HCT116 (cell line): ENCODE results near the gene IFT122. TPM values are rescaled to one million over a fixed set of nuclear protein-coding genes. Genes with fewer than 3 reads are reported as not detected.

ENCODE experiments used
- ATAC-seq: fragments of 200-7000 bp; cut with Tn5 transposase; 2 replicates; pipeline ENCODE4 v1.9.1; 2020; ENCODE audit warnings: mild to moderate bottlenecking, moderate library complexity
- BruUV-seq: library from RNA; stranded (reverse); fragments of 400-500 nt; replicated peaks from 2 replicates; lab custom pipeline; 2021; lab: Mats Ljungman, UMichigan
- CTCF ChIA-PET: fragments of 300-600 bp; sonication (Branson Sonifier 250); formaldehyde crosslinking; loops from one replicate; lab custom pipeline; 2021; ENCODE audit warnings: antibody characterized with exemption; lab: Charles Lee
- POLR2A ChIA-PET: fragments of 300-600, 350-600 bp; sonication (Branson Sonifier 250); formaldehyde crosslinking; loops from one replicate; lab custom pipeline; 2021; ENCODE audit warnings: antibody characterized with exemption; lab: Charles Lee
- RAD21 ChIA-PET, 2 experiments: fragments of 300-600 bp; sonication (Branson Sonifier 250); formaldehyde crosslinking; loops; one replicate each; lab custom pipeline; 2023; ENCODE audit warnings: low total read pairs in 2 of 2; ENCODE audit not compliant: uncharacterized antibody in 2 of 2, unreplicated experiment in 2 of 2, low non-redundant PET in 1 of 2; lab: Charles Lee
- DNase-seq: peaks from one replicate; pipeline ENCODE4 v3.0.0-alpha.2; 2010; ENCODE audit warnings: low read depth, low spot score
- H2AFZ ChIP-seq: fragments of 200-600 bp; shearing (Covaris generic), sonication (generic); 2 replicates; pipeline ENCODE4 v1.6.1; 2017; ENCODE audit warnings: low read depth, mixed run types, mixed read lengths, antibody characterized with exemption, low read length; ENCODE audit not compliant: poor library complexity, severe bottlenecking
- H3K27ac ChIP-seq: 2 replicates; pipeline ENCODE4 v1.5.1; 2012; ENCODE audit warnings: low read depth, low read length
- H3K27me3 ChIP-seq: fragments of 200-600 bp; sonication (generic); 2 replicates; pipeline ENCODE4 v1.6.1; 2016; ENCODE audit warnings: mixed run types, low read length, mixed read lengths; ENCODE audit not compliant: insufficient read depth
- H3K36me3 ChIP-seq, 2 experiments: fragments of 200-500 bp in 1 of 2; fragments of 200-600 bp in 1 of 2; sonication (Bioruptor generic) in 1 of 2; sonication (generic) in 1 of 2; 2 replicates each; pipeline versions ENCODE4 v1.5.1 to v1.6.1; 2014 to 2016; ENCODE audit warnings: low read length in 2 of 2, inconsistent platforms in 1 of 2, mixed read lengths in 1 of 2, mixed run types in 1 of 2; ENCODE audit not compliant: insufficient read depth in 2 of 2, control insufficient read depth in 1 of 2
- H3K4me1 ChIP-seq, 2 experiments: fragments of 200-600 bp in 1 of 2; sonication (generic) in 1 of 2; 2 replicates each; pipeline versions ENCODE4 v1.5.1 to v1.6.1; 2012 to 2017; ENCODE audit warnings: low read length in 2 of 2, inconsistent platforms in 1 of 2, mild to moderate bottlenecking in 1 of 2, mixed read lengths in 1 of 2, mixed run types in 1 of 2, moderate library complexity in 1 of 2; ENCODE audit not compliant: insufficient read depth in 2 of 2, control insufficient read depth in 1 of 2
- H3K4me2 ChIP-seq: fragments of 200-600 bp; sonication (generic); 2 replicates; pipeline ENCODE4 v1.6.1; 2017; ENCODE audit warnings: mixed run types, low read length, mixed read lengths
- H3K4me3 ChIP-seq, 2 experiments: fragments of 200-600 bp in 1 of 2; sonication (generic) in 1 of 2; replicated peaks in 1 of 2; 2 replicates each; pipeline ENCODE4 v1.5.1; 2011 to 2016; ENCODE audit warnings: low read length in 2 of 2, control low read depth in 1 of 2, low read depth in 1 of 2, mild to moderate bottlenecking in 1 of 2, mixed read lengths in 1 of 2, mixed run types in 1 of 2
- H3K79me2 ChIP-seq: fragments of 200-600 bp; sonication (generic); 2 replicates; pipeline ENCODE4 v1.6.1; 2017; ENCODE audit warnings: mild to moderate bottlenecking, mixed run types, low read length, moderate library complexity, mixed read lengths; ENCODE audit not compliant: insufficient read depth
- H3K9ac ChIP-seq: fragments of 200-600 bp; sonication (generic); 2 replicates; pipeline ENCODE4 v1.6.1; 2016; ENCODE audit warnings: low read length, mixed read lengths
- H3K9me2 ChIP-seq: fragments of 200-600 bp; sonication (generic), shearing (Covaris generic); 2 replicates; pipeline ENCODE4 v1.6.1; 2017; ENCODE audit warnings: mixed run types, mild to moderate bottlenecking, moderate library complexity; ENCODE audit not compliant: insufficient read depth
- H3K9me3 ChIP-seq, 2 experiments: fragments of 200-500 bp in 1 of 2; fragments of 200-600 bp in 1 of 2; sonication (Bioruptor generic) in 1 of 2; sonication (generic) in 1 of 2; 2 replicates each; pipeline ENCODE4 v1.6.1; 2014 to 2017; ENCODE audit warnings: low read length in 2 of 2, mixed read lengths in 2 of 2, inconsistent platforms in 1 of 2, low read depth in 1 of 2, mild to moderate bottlenecking in 1 of 2, mixed run types in 1 of 2, moderate library complexity in 1 of 2; ENCODE audit not compliant: control insufficient read depth in 1 of 2, insufficient read depth in 1 of 2
- H4K20me1 ChIP-seq: fragments of 200-600 bp; sonication (generic), shearing (Covaris generic); 2 replicates; pipeline ENCODE4 v1.6.1; 2017; ENCODE audit warnings: mixed run types, mild to moderate bottlenecking, moderate library complexity; ENCODE audit not compliant: insufficient read depth
- ELF1 ChIP-seq: IDR thresholded peaks from 2 replicates; pipeline ENCODE4 v1.6.1; 2012; ENCODE audit warnings: low read depth, borderline replicate concordance
- EZH2 ChIP-seq: fragments of 200-600 bp; sonication (generic); IDR thresholded peaks from 2 replicates; pipeline ENCODE4 v1.6.1; 2017; ENCODE audit warnings: antibody characterized with exemption, mixed run types
- EZH2phosphoT487 ChIP-seq: fragments of 200-600 bp; IDR thresholded peaks from 2 replicates; pipeline ENCODE4 v1.6.1; 2018; ENCODE audit warnings: antibody characterized with exemption, borderline replicate concordance
- FOSL1 ChIP-seq: IDR thresholded peaks from 2 replicates; pipeline ENCODE4 v1.6.1; 2012; ENCODE audit warnings: low read depth
- JUND ChIP-seq: IDR thresholded peaks from 2 replicates; pipeline ENCODE4 v1.6.1; 2012
- POLR2AphosphoS5 ChIP-seq: IDR thresholded peaks from 2 replicates; pipeline ENCODE4 v1.6.1; 2011; ENCODE audit warnings: mild to moderate bottlenecking, low read depth, low read length, moderate library complexity
- SIN3A ChIP-seq: IDR thresholded peaks from 2 replicates; pipeline ENCODE4 v1.6.1; 2012; ENCODE audit warnings: low read depth
- SP1 ChIP-seq: IDR thresholded peaks from 2 replicates; pipeline ENCODE4 v1.6.1; 2012; ENCODE audit warnings: low read depth
- TCF7L2 ChIP-seq: IDR thresholded peaks from 2 replicates; pipeline ENCODE4 v1.7.0; 2011; ENCODE audit warnings: borderline replicate concordance, inconsistent platforms; ENCODE audit not compliant: insufficient read depth, insufficient read length; ENCODE audit errors: extremely low read depth
- YY1 ChIP-seq: IDR thresholded peaks from 2 replicates; pipeline ENCODE4 v1.6.1; 2011; ENCODE audit warnings: low read length, low read depth, moderate library complexity, mild to moderate bottlenecking; ENCODE audit not compliant: insufficient replicate concordance; ENCODE audit errors: extremely low read depth
- ZFX ChIP-seq: fragments of 450-650 bp; IDR thresholded peaks from 2 replicates; pipeline ENCODE4 v1.6.1; 2017
- ZNF274 ChIP-seq: fragments of 200-500 bp; sonication (Bioruptor generic); IDR thresholded peaks from 2 replicates; pipeline ENCODE4 v1.6.1; 2014; ENCODE audit warnings: mild to moderate bottlenecking, low read depth, low read length, inconsistent platforms
- intact Hi-C: fragments of 100-400 bp; cut with micrococcal nuclease; formaldehyde crosslinking; loops from 2 replicates; pipeline ENCODE4 v1.10.0; 2022
- total RNA-seq: library from RNA; stranded (reverse); gene quantifications from one replicate; pipeline ENCODE4 v1.2.1, GENCODE V29; 2021; ENCODE audit not compliant: unreplicated experiment
- TF ChIP-seq, protein P1 (sequence below), 3 experiments: fragments of 200-600 bp in 1 of 3; sonication (generic) in 1 of 3; IDR thresholded peaks in 2 of 3; conservative IDR thresholded peaks in 1 of 3; 2 replicates each; pipeline ENCODE4 v1.5.1; 2012 to 2017; ENCODE audit warnings: low read depth in 2 of 3, low read length in 2 of 3, antibody characterized with exemption in 1 of 3, borderline replicate concordance in 1 of 3, control low read depth in 1 of 3, mild to moderate bottlenecking in 1 of 3, mixed read lengths in 1 of 3, mixed run types in 1 of 3, moderate library complexity in 1 of 3; ENCODE audit not compliant: insufficient read depth in 1 of 3
- TF ChIP-seq, protein P2 (sequence below): IDR thresholded peaks from 2 replicates; pipeline ENCODE4 v1.6.1; 2012

The IFT122 gene
- total RNA-seq, 1 experiment from 2014 or later, result 21.4 TPM

DNA sequence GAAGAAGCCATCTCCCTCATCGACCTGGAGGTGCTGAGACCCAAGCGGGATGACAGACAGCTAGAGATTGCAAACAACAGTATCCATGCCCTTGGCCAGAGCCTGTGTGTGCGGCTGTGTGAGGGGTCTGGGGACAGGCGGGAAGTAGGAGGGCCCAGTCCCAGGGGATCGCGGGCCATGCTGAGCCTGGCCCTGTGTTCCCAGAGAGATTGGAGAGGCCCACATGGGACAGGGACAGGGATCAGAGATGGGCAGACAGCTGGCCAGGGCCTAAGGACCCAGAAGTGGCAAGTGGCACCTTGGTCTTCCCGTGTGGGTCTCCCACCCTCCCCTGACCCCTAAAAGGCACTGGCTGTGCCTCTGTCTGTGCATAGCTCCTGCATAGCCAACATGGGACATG lies 77.5 kb downstream of the IFT122 start:
- no TSS peak for BruUV-seq

DNA sequence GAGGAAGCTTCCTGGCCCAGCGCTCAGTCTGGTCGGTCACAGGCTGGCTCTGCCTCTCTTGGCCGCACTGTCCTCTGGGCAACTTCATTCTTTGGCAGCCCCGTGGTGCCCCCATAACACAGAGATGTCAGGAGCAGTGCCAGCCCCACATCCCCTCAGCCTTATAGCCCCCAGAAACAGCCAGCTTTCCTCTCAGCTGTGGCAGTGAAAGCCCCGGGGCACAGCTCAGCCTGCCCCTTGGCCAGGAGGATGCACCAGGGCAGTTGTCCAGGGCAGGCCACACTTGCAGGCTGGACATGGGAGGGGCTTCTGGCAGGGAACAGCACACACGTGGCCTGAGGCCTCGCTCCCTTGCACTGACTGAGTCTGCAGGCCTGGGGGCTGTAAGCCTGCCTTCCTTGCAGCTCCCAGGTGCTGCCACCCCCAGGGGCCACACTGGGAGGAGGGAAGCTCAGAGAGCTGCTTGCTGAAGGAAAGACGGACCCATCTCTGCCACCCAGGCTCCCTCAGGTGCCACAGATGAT lies 78.1 kb downstream of the IFT122 start:
- Histone ChIP-seq H3K9ac (no peak overlapping the region), H3K9me2 (no peaks in the 10 kb centered on the region), H3K36me3 (no peaks in the 10 kb centered on the region), H3K27ac (no peak overlapping the region), H3K4me2 (no peak overlapping the region), H3K79me2 (no peaks in the 10 kb centered on the region), H3K9me3 (no peaks in the 10 kb centered on the region), H3K4me1 (no peaks in the 10 kb centered on the region), H2AFZ (no peak overlapping the region), H4K20me1 (no peaks in the 10 kb centered on the region), H3K27me3 (no peaks in the 10 kb centered on the region), H3K4me3 (no peak overlapping the region)
- no TSS peak for BruUV-seq
- ChIA-PET RAD21 (no interaction called here), POLR2A (no interaction called here), CTCF (no interaction called here)
- DNase-seq, result no peak
- TF ChIP-seq ELF1 (no peak), POLR2AphosphoS5 (no peak), YY1 (no peak), EZH2phosphoT487 (no peak), FOSL1 (no peak), JUND (no peak), SIN3A (no peak), ZNF274 (no peak), SP1 (no peak), EZH2 (no peak), ZFX (no peak)
- TF ChIP-seq, protein P1, sequence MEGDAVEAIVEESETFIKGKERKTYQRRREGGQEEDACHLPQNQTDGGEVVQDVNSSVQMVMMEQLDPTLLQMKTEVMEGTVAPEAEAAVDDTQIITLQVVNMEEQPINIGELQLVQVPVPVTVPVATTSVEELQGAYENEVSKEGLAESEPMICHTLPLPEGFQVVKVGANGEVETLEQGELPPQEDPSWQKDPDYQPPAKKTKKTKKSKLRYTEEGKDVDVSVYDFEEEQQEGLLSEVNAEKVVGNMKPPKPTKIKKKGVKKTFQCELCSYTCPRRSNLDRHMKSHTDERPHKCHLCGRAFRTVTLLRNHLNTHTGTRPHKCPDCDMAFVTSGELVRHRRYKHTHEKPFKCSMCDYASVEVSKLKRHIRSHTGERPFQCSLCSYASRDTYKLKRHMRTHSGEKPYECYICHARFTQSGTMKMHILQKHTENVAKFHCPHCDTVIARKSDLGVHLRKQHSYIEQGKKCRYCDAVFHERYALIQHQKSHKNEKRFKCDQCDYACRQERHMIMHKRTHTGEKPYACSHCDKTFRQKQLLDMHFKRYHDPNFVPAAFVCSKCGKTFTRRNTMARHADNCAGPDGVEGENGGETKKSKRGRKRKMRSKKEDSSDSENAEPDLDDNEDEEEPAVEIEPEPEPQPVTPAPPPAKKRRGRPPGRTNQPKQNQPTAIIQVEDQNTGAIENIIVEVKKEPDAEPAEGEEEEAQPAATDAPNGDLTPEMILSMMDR (IDR thresholded peaks at IDR 0.05 in 2 of 3, conservative IDR thresholded peaks at IDR 0.05 in 1 of 3; ENCODE audit: borderline replicate concordance in 1 of 3, insufficient read depth in 1 of 3, low read depth in 2 of 3, low read length in 2 of 3), result no peak
- intact Hi-C loops, result no loop called here
- no peak for ATAC-seq

More for the DNA sequence above, 77.5 kb downstream of the IFT122 start:
- Histone ChIP-seq H2AFZ (no peak overlapping the region), H3K4me3 (no peak overlapping the region), H4K20me1 (no peaks in the 10 kb centered on the region), H3K9me3 (no peaks in the 10 kb centered on the region), H3K79me2 (no peaks in the 10 kb centered on the region), H3K36me3 (no peaks in the 10 kb centered on the region), H3K9me2 (no peaks in the 10 kb centered on the region), H3K4me2 (no peak overlapping the region), H3K9ac (no peak overlapping the region), H3K27ac (no peak overlapping the region), H3K4me1 (no peaks in the 10 kb centered on the region), H3K27me3 (no peaks in the 10 kb centered on the region)
- ChIA-PET POLR2A (no interaction called here), CTCF (no interaction called here), RAD21 (no interaction called here)
- DNase-seq, result no peak
- TF ChIP-seq EZH2 (no peak), YY1 (no peak), ZFX (no peak), EZH2phosphoT487 (no peak), ZNF274 (no peak), POLR2AphosphoS5 (no peak), TCF7L2 (no peak)
- TF ChIP-seq, protein P2, sequence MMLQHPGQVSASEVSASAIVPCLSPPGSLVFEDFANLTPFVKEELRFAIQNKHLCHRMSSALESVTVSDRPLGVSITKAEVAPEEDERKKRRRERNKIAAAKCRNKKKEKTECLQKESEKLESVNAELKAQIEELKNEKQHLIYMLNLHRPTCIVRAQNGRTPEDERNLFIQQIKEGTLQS, result no peak
- intact Hi-C loops, result no loop called here
- ATAC-seq, result no peak
